H1 (cell line): Measurements from ENCODE around the gene SPOCK2. TPM values are rescaled to one million over a fixed set of nuclear protein-coding genes. Genes with fewer than 3 reads are reported as not detected.

Experiments used
- CTCF ChIA-PET: fragments of 300-600 bp; sonication (Branson Sonifier 250); formaldehyde crosslinking; loops from one replicate; lab custom pipeline; 2021; ENCODE audit not compliant: partially characterized antibody; lab: Charles Lee
- POLR2A ChIA-PET: fragments of 300-600 bp; sonication (Branson Sonifier 250); formaldehyde crosslinking; loops from one replicate; lab custom pipeline; 2021; ENCODE audit warnings: inconsistent platforms; ENCODE audit not compliant: partially characterized antibody; lab: Charles Lee
- DNase-seq, 2 experiments: peaks; one replicate each; pipeline versions ENCODE4 v3.0.0 to v3.0.0-alpha.2; 2010 to 2022; ENCODE audit warnings: low spot score in 2 of 2, low read depth in 1 of 2, mixed read lengths in 1 of 2
- FAIRE-seq: peaks from 2 replicates; lab custom pipeline; 2011; peaks lifted over from hg19 to GRCh38; lab: Jason Lieb, UNC
- H2AFZ ChIP-seq: 2 replicates; pipeline ENCODE4 v1.8.1; 2012; ENCODE audit warnings: low read length, inconsistent platforms
- H2AK5ac ChIP-seq: 2 replicates; pipeline ENCODE4 v1.6.1; 2013; ENCODE audit warnings: low read depth, low read length
- H2BK120ac ChIP-seq: replicated peaks from 2 replicates; pipeline ENCODE3; 2013; ENCODE audit warnings: low read depth, low read length, inconsistent platforms
- H2BK12ac ChIP-seq: 2 replicates; pipeline ENCODE4 v1.6.1; 2013; ENCODE audit warnings: low read depth, low read length
- H2BK15ac ChIP-seq: 2 replicates; pipeline ENCODE4 v1.6.1; 2013; ENCODE audit warnings: low read length
- H2BK20ac ChIP-seq: 2 replicates; pipeline ENCODE4 v1.6.1; 2013; ENCODE audit warnings: low read length
- H2BK5ac ChIP-seq: 2 replicates; pipeline ENCODE4 v1.6.1; 2013; ENCODE audit warnings: low read depth, low read length
- H3K14ac ChIP-seq: 2 replicates; pipeline ENCODE4 v1.6.1; 2013; ENCODE audit warnings: inconsistent platforms; ENCODE audit not compliant: insufficient read length
- H3K18ac ChIP-seq: 2 replicates; pipeline ENCODE4 v1.6.1; 2013; ENCODE audit warnings: low read length; ENCODE audit errors: extremely low read depth
- H3K23ac ChIP-seq: 2 replicates; pipeline ENCODE4 v1.6.1; 2013; ENCODE audit warnings: inconsistent platforms; ENCODE audit not compliant: insufficient read length
- H3K23me2 ChIP-seq: 2 replicates; pipeline ENCODE4 v1.6.1; 2013; ENCODE audit warnings: low read depth, low read length
- H3K27ac ChIP-seq: 2 replicates; pipeline ENCODE4 v1.6.1; 2011; ENCODE audit warnings: low read depth, low read length, inconsistent platforms
- H3K27me3 ChIP-seq, 4 experiments: replicated peaks in 1 of 4; 1 replicate in 1 of 4; 2 replicates in 3 of 4; pipeline versions ENCODE4 v1.6.1 to v1.8.1; 2011 to 2013; ENCODE audit warnings: low read length in 3 of 4, mild to moderate bottlenecking in 3 of 4, inconsistent platforms in 2 of 4, mixed read lengths in 2 of 4, moderate library complexity in 1 of 4; ENCODE audit not compliant: control insufficient read depth in 3 of 4, insufficient read depth in 3 of 4; ENCODE audit errors: extremely low read depth in 1 of 4
- H3K36me3 ChIP-seq, 4 experiments: 2 replicates each; pipeline versions ENCODE4 v1.6.1 to v1.8.1; 2011 to 2013; ENCODE audit warnings: mild to moderate bottlenecking in 4 of 4, low read length in 3 of 4, moderate library complexity in 2 of 4, control low read depth in 1 of 4, inconsistent platforms in 1 of 4; ENCODE audit not compliant: insufficient read depth in 4 of 4, control insufficient read depth in 2 of 4
- H3K4ac ChIP-seq: replicated peaks from 2 replicates; pipeline ENCODE3; 2013; ENCODE audit warnings: low read length, low read depth, mixed read lengths, inconsistent platforms; ENCODE audit not compliant: insufficient read length
- H3K4me1 ChIP-seq, 4 experiments: replicated peaks in 1 of 4; 1 replicate in 1 of 4; 2 replicates in 3 of 4; pipeline versions ENCODE4 v1.6.1 to v1.8.1; 2011 to 2013; ENCODE audit warnings: low read length in 3 of 4, inconsistent platforms in 2 of 4, mixed read lengths in 1 of 4; ENCODE audit not compliant: insufficient read depth in 4 of 4, control insufficient read depth in 3 of 4
- H3K4me2 ChIP-seq, 2 experiments: 2 replicates each; pipeline versions ENCODE4 v1.6.1 to v1.8.1; 2011 to 2013; ENCODE audit warnings: low read depth in 2 of 2, low read length in 2 of 2, control low read depth in 1 of 2, inconsistent platforms in 1 of 2, mild to moderate bottlenecking in 1 of 2; ENCODE audit not compliant: insufficient read depth in 1 of 2
- H3K4me3 ChIP-seq, 4 experiments: fragments of 200-600, 300-600 bp in 1 of 4; sonication (generic), shearing (Covaris generic), sonication (Bioruptor Twin) in 1 of 4; 2 replicates each; pipeline versions ENCODE4 v1.5.1 to v1.8.1; 2011 to 2016; ENCODE audit warnings: low read length in 4 of 4, low read depth in 3 of 4, control low read depth in 2 of 4, inconsistent platforms in 2 of 4, mild to moderate bottlenecking in 2 of 4, mixed read lengths in 1 of 4, moderate library complexity in 1 of 4; ENCODE audit not compliant: insufficient read depth in 2 of 4; ENCODE audit errors: extremely low read depth in 1 of 4
- H3K56ac ChIP-seq: replicated peaks from 2 replicates; pipeline ENCODE3; 2013; ENCODE audit warnings: low read depth, mild to moderate bottlenecking, mixed read lengths, low read length, inconsistent platforms; ENCODE audit not compliant: insufficient read length
- H3K79me1 ChIP-seq: 2 replicates; pipeline ENCODE4 v1.6.1; 2013; ENCODE audit warnings: low read depth, low read length, control low read depth
- H3K79me2 ChIP-seq, 2 experiments: 2 replicates each; pipeline versions ENCODE4 v1.6.1 to v1.8.1; 2012 to 2013; ENCODE audit warnings: low read length in 2 of 2, mild to moderate bottlenecking in 2 of 2, inconsistent platforms in 1 of 2; ENCODE audit not compliant: insufficient read depth in 2 of 2, control insufficient read depth in 1 of 2
- H3K9ac ChIP-seq, 4 experiments: replicated peaks in 1 of 4; 1 replicate in 1 of 4; 2 replicates in 3 of 4; pipeline versions ENCODE4 v1.6.1 to v1.8.1; 2011 to 2013; ENCODE audit warnings: low read depth in 3 of 4, low read length in 3 of 4, control low read depth in 2 of 4, mild to moderate bottlenecking in 2 of 4, moderate library complexity in 2 of 4, inconsistent platforms in 1 of 4; ENCODE audit errors: extremely low read depth in 1 of 4
- H3K9me3 ChIP-seq, 2 experiments: 2 replicates each; pipeline versions ENCODE4 v1.6.1 to v1.8.1; 2012 to 2013; ENCODE audit warnings: mild to moderate bottlenecking in 2 of 2, moderate library complexity in 2 of 2, control low read depth in 1 of 2, inconsistent platforms in 1 of 2, low read depth in 1 of 2, low read length in 1 of 2, mixed read lengths in 1 of 2; ENCODE audit not compliant: insufficient read depth in 2 of 2
- H4K20me1 ChIP-seq, 2 experiments: replicated peaks in 1 of 2; 2 replicates each; pipeline versions ENCODE3 to v1.8.1; 2011 to 2013; ENCODE audit warnings: inconsistent platforms in 2 of 2, low read length in 2 of 2, mild to moderate bottlenecking in 1 of 2; ENCODE audit not compliant: insufficient read depth in 2 of 2, control insufficient read depth in 1 of 2
- H4K5ac ChIP-seq: 2 replicates; pipeline ENCODE4 v1.6.1; 2013; ENCODE audit warnings: low read length, low read depth, mixed read lengths, inconsistent platforms; ENCODE audit not compliant: insufficient read length
- H4K8ac ChIP-seq: 2 replicates; pipeline ENCODE4 v1.8.0; 2013; ENCODE audit warnings: mild to moderate bottlenecking, moderate library complexity, low read length, inconsistent platforms; ENCODE audit not compliant: insufficient read depth; ENCODE audit errors: extremely low read depth
- H4K91ac ChIP-seq: replicated peaks from 2 replicates; pipeline ENCODE3; 2013; ENCODE audit warnings: low read length, mixed read lengths, inconsistent platforms; ENCODE audit not compliant: insufficient read length
- BACH1 ChIP-seq: IDR thresholded peaks from 2 replicates; pipeline ENCODE4 v1.6.1; 2012; ENCODE audit warnings: low read length, improper control_type of control experiment
- BRCA1 ChIP-seq: IDR thresholded peaks from 2 replicates; pipeline ENCODE4 v1.6.1; 2012; ENCODE audit warnings: low read depth, low read length, improper control_type of control experiment
- CBX8 ChIP-seq: fragments of 300-800, 300-1000 bp; sonication (generic); IDR thresholded peaks from 2 replicates; pipeline ENCODE4 v1.7.1; 2016; ENCODE audit warnings: low read depth, low read length, borderline replicate concordance
- HDAC6 ChIP-seq: IDR thresholded peaks from one replicate; pipeline ENCODE4 v1.7.1; 2012; ENCODE audit warnings: low read depth, mild to moderate bottlenecking, inconsistent platforms, low read length, moderate library complexity
- JUN ChIP-seq: IDR thresholded peaks from 2 replicates; pipeline ENCODE4 v1.6.1; 2011; ENCODE audit warnings: low read depth, mild to moderate bottlenecking, improper control_type of control experiment, low read length
- KDM1A ChIP-seq: fragments of 200-600, 300-600 bp; sonication (generic); IDR thresholded peaks from 2 replicates; pipeline ENCODE4 v1.7.1; 2016; ENCODE audit warnings: mild to moderate bottlenecking, low read length, borderline replicate concordance
- KDM4A ChIP-seq: IDR thresholded peaks from one replicate; pipeline ENCODE4 v1.7.1; 2012; ENCODE audit warnings: low read depth, mild to moderate bottlenecking, moderate library complexity, low read length, inconsistent platforms; ENCODE audit not compliant: severe bottlenecking
- POLR2AphosphoS5 ChIP-seq: IDR thresholded peaks from 2 replicates; pipeline ENCODE4 v1.6.1; 2011; ENCODE audit warnings: low read depth, low read length
- RAD21 ChIP-seq, 2 experiments: IDR thresholded peaks in 1 of 2; conservative IDR thresholded peaks in 1 of 2; 2 replicates each; pipeline ENCODE4 v1.6.1; 2011; ENCODE audit warnings: low read depth in 2 of 2, low read length in 2 of 2, improper control_type of control experiment in 1 of 2, inconsistent platforms in 1 of 2, mild to moderate bottlenecking in 1 of 2, moderate library complexity in 1 of 2
- SAP30 ChIP-seq: fragments of 300-600 bp; sonication (generic); IDR thresholded peaks from 2 replicates; pipeline ENCODE4 v1.7.1; 2012; ENCODE audit warnings: low read length, moderate library complexity, mild to moderate bottlenecking, inconsistent platforms; ENCODE audit not compliant: insufficient read depth, insufficient replicate concordance
- SP2 ChIP-seq: IDR thresholded peaks from 2 replicates; pipeline ENCODE4 v1.6.1; 2012; ENCODE audit warnings: mild to moderate bottlenecking, low read length, inconsistent platforms
- WGBS, 2 experiments: shearing (Covaris generic) in 1 of 2; methylation state at CpG; one replicate each; pipeline versions ENCODE4 v1.1.6 to v1.1.7; 2013 to 2015; ENCODE audit warnings: low lambda C conversion rate in 2 of 2, mixed read lengths in 2 of 2, inconsistent platforms in 1 of 2, low coverage in 1 of 2, missing lambda C conversion rate in 1 of 2; ENCODE audit not compliant: insufficient replicate concordance in 2 of 2, insufficient coverage in 1 of 2, insufficient read length in 1 of 2; ENCODE audit errors: extremely low coverage in 1 of 2, missing lambda C conversion rate in 1 of 2; 5-methylcytosine and 5-hydroxymethylcytosine counted together
- polyA plus RNA-seq, 7 experiments: library from polyadenylated mRNA; depleted of rRNA in 3 of 7; stranded (reverse) in 5 of 7; unstranded in 2 of 7; fragments of >200 nt in 5 of 7; fragments of 200-250 nt in 2 of 7; gene quantifications; 1 replicate in 5 of 7; 2 replicates in 1 of 7; 4 replicates in 1 of 7; pipeline versions ENCODE4 v1.2.1 to v1.2.3, GENCODE V29; 2011 to 2013; ENCODE audit warnings: missing spikeins in 2 of 7, mixed read lengths in 2 of 7
- total RNA-seq: library from RNA; stranded (reverse); fragmentation: NEBNext Ultra II Directional; extraction: Animal tissue kit (Norgen Biotek cat#: 25700); gene quantifications from 2 replicates; pipeline ENCODE4 v1.2.1, GENCODE V29; 2021

The SPOCK2 gene
- total and polyA plus RNA-seq, 2 of the 8 experiments (the other 6 are each of a cell fraction or from before 2014, with no cell fraction given) = 1.5 to 1.9 TPM

DNA sequence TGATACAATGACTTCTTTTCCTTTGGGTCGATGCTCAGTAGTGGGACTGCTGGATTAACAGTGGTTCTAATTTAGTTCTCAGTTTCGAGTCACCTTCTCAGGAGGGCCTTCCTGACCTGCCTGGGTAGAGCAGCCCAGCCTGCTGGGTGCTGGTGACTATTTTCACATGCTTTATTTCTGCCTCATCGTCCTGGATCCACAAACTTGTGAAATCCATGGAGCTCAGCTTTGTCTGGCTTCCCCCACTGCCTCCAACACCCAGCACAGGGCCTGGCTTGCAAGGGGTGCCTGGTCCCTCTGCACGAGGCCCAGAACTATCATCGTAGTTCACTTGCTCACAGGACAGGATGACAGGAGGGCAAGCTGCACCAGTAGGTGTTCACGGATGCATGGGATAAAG, 46.9 kb downstream of the SPOCK2 start:
- H2BK120ac ChIP-seq = no peak overlapping the region
- no peaks in the 10 kb centered on the region for H3K23me2 ChIP-seq
- ChIA-PET CTCF (interaction anchor here (1.3 to 4.2 kb wide), 3 partner anchors 8 to 84 kb away, joined by 3 to 42 read pairs (median 7); no protein-coding TSS in a partner anchor), POLR2A (no interaction called here)
- H3K27me3 ChIP-seq = no peaks in the 10 kb centered on the region; a peak in 1 of 7 replicates
- peaks cover 0 to 6% (median 4%) of the 10 kb centered on the region in 4 experiments; a peak in 3 of 7 replicates for H3K4me1 ChIP-seq
- H3K18ac ChIP-seq = no peak overlapping the region
- no peak overlapping the region for H4K8ac ChIP-seq
- H3K14ac ChIP-seq = no peak overlapping the region
- no peak overlapping the region for H4K91ac ChIP-seq
- H3K4me2 ChIP-seq = no peak overlapping the region
- no peak overlapping the region for H3K9ac ChIP-seq
- H3K4ac ChIP-seq = no peak overlapping the region
- 78% methylated on average over 6 of the region's 6 CpGs; no CpG with 5 or more reads in 1 of the 2 experiments for WGBS, 2 experiments
- H3K79me1 ChIP-seq = no peaks in the 10 kb centered on the region
- H2AFZ ChIP-seq = no peak overlapping the region
- H3K27ac ChIP-seq = no peak overlapping the region
- DNase-seq = no peak
- H4K5ac ChIP-seq = no peak overlapping the region
- no peak for FAIRE-seq
- peaks cover 0 to 2% of the 10 kb centered on the region in 2 experiments for H4K20me1 ChIP-seq
- H3K9me3 ChIP-seq = no peaks in the 10 kb centered on the region
- no peak overlapping the region; the same call in 1 of the 2 replicates for H2BK20ac ChIP-seq
- no peak overlapping the region for H3K56ac ChIP-seq
- no peak overlapping the region for H2BK15ac ChIP-seq
- H3K79me2 ChIP-seq = no peaks in the 10 kb centered on the region
- H2BK5ac ChIP-seq = no peak overlapping the region
- H3K4me3 ChIP-seq = no peak overlapping the region
- H3K36me3 ChIP-seq = no peaks in the 10 kb centered on the region
- H2AK5ac ChIP-seq = peak overlapping the region; percentile 53; the same call in 1 of the 2 replicates
- H2BK12ac ChIP-seq = no peak overlapping the region
- no peak overlapping the region for H3K23ac ChIP-seq
- TF ChIP-seq POLR2AphosphoS5 = no peak
- no peak for TF ChIP-seq CBX8
- no peak for TF ChIP-seq KDM4A
- TF ChIP-seq BACH1 = no peak
- TF ChIP-seq SP2 = no peak
- TF ChIP-seq KDM1A = no peak
- no peak for TF ChIP-seq HDAC6
- no peak for TF ChIP-seq JUN
- TF ChIP-seq SAP30 = no peak
- no peak for TF ChIP-seq RAD21 (IDR thresholded peaks at IDR 0.05 in 1 of 2, conservative IDR thresholded peaks at IDR 0.05 in 1 of 2; ENCODE audit: low read depth in 2 of 2, low read length in 2 of 2)
- no peak for TF ChIP-seq BRCA1
- TF ChIP-seq, all 59 proteins: peak for 0
